Measurements from ENCODE around the gene AKAP13.

DNA sequence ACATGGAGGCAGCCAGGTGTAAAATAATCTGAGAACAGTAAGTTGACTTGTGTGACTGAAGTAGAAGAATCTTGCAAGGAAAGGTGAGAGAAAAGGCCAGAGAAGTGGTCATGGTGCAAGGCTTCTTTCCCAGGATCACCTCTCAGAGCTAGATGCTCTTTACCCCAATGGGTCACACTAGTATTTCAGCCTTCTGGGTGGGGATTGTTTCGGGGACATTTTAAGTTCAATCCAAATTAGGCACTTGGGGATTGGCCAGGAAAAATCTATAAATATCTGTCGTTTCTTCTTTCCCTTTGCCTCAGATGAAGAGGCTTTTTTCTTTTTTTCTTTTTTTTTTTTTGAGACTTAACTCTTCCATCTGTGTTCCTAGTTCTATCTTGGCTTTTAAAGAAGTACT is 226.3 kb downstream of the AKAP13 start:
- TF ChIP-seq, protein P1, sequence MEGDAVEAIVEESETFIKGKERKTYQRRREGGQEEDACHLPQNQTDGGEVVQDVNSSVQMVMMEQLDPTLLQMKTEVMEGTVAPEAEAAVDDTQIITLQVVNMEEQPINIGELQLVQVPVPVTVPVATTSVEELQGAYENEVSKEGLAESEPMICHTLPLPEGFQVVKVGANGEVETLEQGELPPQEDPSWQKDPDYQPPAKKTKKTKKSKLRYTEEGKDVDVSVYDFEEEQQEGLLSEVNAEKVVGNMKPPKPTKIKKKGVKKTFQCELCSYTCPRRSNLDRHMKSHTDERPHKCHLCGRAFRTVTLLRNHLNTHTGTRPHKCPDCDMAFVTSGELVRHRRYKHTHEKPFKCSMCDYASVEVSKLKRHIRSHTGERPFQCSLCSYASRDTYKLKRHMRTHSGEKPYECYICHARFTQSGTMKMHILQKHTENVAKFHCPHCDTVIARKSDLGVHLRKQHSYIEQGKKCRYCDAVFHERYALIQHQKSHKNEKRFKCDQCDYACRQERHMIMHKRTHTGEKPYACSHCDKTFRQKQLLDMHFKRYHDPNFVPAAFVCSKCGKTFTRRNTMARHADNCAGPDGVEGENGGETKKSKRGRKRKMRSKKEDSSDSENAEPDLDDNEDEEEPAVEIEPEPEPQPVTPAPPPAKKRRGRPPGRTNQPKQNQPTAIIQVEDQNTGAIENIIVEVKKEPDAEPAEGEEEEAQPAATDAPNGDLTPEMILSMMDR (IDR thresholded peaks at IDR 0.05), result no peak
- no peak for TF ChIP-seq EZH2 (IDR thresholded peaks at IDR 0.05; ENCODE audit: borderline replicate concordance, insufficient read depth, low read depth, low read length, poor library complexity, severe bottlenecking)

Measured in B cell (primary cell).